Measurements from ENCODE around the gene FASTKD1.

GRCh38 chr2:169485650-169486138 is 88.0 kb downstream of the FASTKD1 start:
- TF ChIP-seq POLR2A (IDR thresholded peaks at IDR 0.05) (no peak), CTCF (IDR thresholded peaks at IDR 0.05) (no peak)

Measured in testis (tissue), 2 donors.